Glutamatergic neuron (in vitro differentiated cells): ENCODE results near the gene DOCK9. TPM values are rescaled to one million over a fixed set of nuclear protein-coding genes. Genes with fewer than 3 reads are reported as not detected.
A peak's percentile ranks its signal among the peaks of the same experiment; 100 is the strongest.

Experiments
- DNase-seq: peaks from one replicate; pipeline ENCODE4 v3.0.0; 2022
- H3K27ac Mint-ChIP-seq: one replicate; pipeline ENCODE4 v1.8.0; 2020; ENCODE audit warnings: mild to moderate bottlenecking, mixed read lengths, inconsistent platforms; ENCODE audit not compliant: unreplicated experiment
- H3K27me3 Mint-ChIP-seq: one replicate; pipeline ENCODE4 v1.8.0; 2020; ENCODE audit warnings: mild to moderate bottlenecking, moderate library complexity, mixed read lengths, inconsistent platforms; ENCODE audit not compliant: unreplicated experiment
- H3K36me3 Mint-ChIP-seq: one replicate; pipeline ENCODE4 v1.8.0; 2020; ENCODE audit warnings: mild to moderate bottlenecking, mixed read lengths, inconsistent platforms; ENCODE audit not compliant: unreplicated experiment
- H3K4me1 Mint-ChIP-seq: one replicate; pipeline ENCODE4 v1.8.0; 2020; ENCODE audit warnings: mild to moderate bottlenecking, low read depth, mixed read lengths, inconsistent platforms; ENCODE audit not compliant: unreplicated experiment
- H3K4me3 Mint-ChIP-seq: one replicate; pipeline ENCODE4 v1.8.0; 2020; ENCODE audit warnings: mild to moderate bottlenecking, mixed read lengths, inconsistent platforms; ENCODE audit not compliant: unreplicated experiment
- H3K9me3 Mint-ChIP-seq: one replicate; pipeline ENCODE4 v1.8.0; 2020; ENCODE audit warnings: mild to moderate bottlenecking, moderate library complexity, mixed read lengths, inconsistent platforms; ENCODE audit not compliant: unreplicated experiment
- total RNA-seq: library from RNA; stranded (reverse); fragmentation: NEBNext Ultra II Directional; extraction: Animal tissue kit (Norgen Biotek cat#: 25700); gene quantifications from one replicate; pipeline ENCODE4 v1.2.1, GENCODE V29; 2021; ENCODE audit not compliant: unreplicated experiment
- TF ChIP-seq, protein P1 (sequence below): fragments of 200-600 bp; sonication (generic); IDR thresholded peaks from one replicate; pipeline ENCODE4 v1.5.0; 2021; ENCODE audit not compliant: partially characterized antibody, unreplicated experiment

Gene DOCK9
- total RNA-seq, 1 donor from 2014 or later = 4.5 TPM

DNA sequence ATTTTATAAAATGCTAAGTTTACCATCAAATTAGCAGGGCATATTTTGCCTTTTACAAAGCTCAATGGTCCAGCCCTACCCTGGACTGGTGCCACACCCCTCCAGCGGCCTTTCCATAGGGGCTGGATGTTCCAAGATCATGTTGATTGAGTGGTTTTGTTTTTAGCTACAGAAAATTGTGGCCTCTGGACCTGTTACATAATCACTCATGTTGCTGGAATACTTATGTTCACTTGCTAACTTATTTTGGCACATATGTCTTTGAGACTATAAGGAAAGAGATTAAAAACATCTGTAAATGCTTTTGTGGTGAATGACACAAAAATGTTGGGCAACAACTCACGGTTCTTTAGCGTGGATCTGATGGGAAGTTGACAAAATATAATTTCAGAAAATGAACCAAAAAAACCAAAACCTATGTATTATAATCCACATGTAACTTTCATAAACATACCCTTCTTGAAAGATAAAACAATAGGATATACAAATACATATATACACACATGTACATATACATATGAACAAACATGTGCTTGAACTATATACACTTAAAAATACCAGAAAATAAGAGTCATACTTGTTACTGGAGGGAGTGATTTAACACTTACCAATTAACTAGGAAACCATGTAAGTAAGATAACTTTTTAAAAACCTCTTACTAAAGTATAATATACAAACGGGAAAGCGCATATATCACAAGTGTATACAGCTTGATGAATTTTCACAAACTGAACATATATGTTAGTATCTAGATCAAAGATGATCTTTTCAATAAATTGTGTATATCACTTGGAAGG is 178.8 kb downstream of the DOCK9 start:
- Mint-ChIP-seq H3K9me3 (peaks cover 1% of the 10 kb centered on the region), H3K4me1 (peaks cover 13% of the 10 kb centered on the region), H3K27me3 (no peaks in the 10 kb centered on the region), H3K27ac (no peak overlapping the region), H3K4me3 (no peak overlapping the region), H3K36me3 (peaks cover 4% of the 10 kb centered on the region)
- DNase-seq = no peak
- TF ChIP-seq, protein P1, sequence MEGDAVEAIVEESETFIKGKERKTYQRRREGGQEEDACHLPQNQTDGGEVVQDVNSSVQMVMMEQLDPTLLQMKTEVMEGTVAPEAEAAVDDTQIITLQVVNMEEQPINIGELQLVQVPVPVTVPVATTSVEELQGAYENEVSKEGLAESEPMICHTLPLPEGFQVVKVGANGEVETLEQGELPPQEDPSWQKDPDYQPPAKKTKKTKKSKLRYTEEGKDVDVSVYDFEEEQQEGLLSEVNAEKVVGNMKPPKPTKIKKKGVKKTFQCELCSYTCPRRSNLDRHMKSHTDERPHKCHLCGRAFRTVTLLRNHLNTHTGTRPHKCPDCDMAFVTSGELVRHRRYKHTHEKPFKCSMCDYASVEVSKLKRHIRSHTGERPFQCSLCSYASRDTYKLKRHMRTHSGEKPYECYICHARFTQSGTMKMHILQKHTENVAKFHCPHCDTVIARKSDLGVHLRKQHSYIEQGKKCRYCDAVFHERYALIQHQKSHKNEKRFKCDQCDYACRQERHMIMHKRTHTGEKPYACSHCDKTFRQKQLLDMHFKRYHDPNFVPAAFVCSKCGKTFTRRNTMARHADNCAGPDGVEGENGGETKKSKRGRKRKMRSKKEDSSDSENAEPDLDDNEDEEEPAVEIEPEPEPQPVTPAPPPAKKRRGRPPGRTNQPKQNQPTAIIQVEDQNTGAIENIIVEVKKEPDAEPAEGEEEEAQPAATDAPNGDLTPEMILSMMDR = no peak

DNA sequence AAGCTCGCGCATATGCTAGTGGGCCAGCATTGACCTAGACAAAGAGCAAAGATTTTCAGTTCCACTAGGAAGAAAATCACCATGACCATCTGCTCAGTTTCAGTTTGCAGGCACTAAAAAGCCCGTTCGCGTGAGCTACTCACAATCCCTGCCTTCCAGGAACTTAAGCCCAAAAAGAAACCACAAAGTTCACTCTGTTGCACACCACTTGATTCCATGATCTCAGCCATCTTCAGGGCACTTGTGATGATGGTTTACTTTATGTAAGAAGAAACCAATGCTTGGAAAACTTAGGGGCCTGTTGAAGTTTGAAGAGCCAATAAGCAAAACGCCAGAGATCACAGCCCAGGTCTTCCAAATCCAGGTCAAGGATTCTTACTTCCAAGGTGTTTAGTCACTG is 180.4 kb downstream of the DOCK9 start:
- H3K9me3 Mint-ChIP-seq = peaks cover 1% of the 10 kb centered on the region
- H3K36me3 Mint-ChIP-seq = peaks cover 4% of the 10 kb centered on the region
- no peaks in the 10 kb centered on the region for H3K27me3 Mint-ChIP-seq
- peak overlapping the region; percentile 81 for H3K27ac Mint-ChIP-seq
- peaks cover 13% of the 10 kb centered on the region for H3K4me1 Mint-ChIP-seq
- no peak for DNase-seq
- TF ChIP-seq, protein P1 = no peak
- H3K4me3 Mint-ChIP-seq = no peak overlapping the region

DNA sequence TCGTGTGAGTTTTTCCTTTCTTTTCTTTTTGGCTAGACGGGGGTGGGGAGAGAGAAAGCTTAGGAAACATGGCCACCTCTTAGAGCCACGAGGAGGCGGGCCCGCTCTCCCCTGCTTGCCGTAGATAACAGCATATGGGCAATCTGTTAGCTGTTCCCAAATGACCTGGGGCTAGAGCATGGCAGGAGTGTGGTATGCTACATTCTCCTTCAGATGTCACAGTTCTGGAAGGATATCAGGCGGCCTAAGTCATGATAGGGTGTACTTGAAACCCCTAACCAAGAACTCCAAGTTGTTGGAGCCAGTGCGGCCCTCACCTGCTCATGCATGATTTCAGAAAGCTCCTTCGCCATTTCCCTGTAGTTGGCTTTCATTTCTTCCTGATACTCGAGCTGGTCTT is 181.1 kb downstream of the DOCK9 start:
- DNase-seq = peak; percentile 40
- H3K4me3 Mint-ChIP-seq = no peak overlapping the region
- peaks cover 4% of the 10 kb centered on the region for H3K36me3 Mint-ChIP-seq
- TF ChIP-seq, protein P1 = no peak
- H3K27me3 Mint-ChIP-seq = no peaks in the 10 kb centered on the region
- peaks cover 1% of the 10 kb centered on the region for H3K9me3 Mint-ChIP-seq
- peak overlapping the region; percentile 81 for H3K27ac Mint-ChIP-seq
- peaks cover 13% of the 10 kb centered on the region for H3K4me1 Mint-ChIP-seq

DNA sequence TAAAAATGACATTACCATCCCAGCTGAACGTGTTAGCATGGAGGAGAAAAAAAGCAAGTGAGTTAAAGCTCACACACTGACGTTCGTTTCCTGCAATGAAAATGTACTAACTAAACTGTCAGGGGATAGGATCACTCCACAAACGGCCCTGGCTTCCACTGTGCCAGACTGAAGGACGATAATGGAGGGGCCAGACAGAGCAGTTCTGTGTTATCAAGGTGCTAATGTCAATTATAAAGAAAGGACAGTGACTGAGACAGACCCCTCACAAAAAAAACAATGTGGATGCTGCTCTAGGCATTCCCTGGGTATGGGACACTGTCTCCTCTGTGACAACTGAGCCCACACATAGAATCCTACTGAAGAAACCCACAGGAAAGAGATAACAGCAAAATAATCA is 181.7 kb downstream of the DOCK9 start:
- H3K4me3 Mint-ChIP-seq = no peak overlapping the region
- no peak for DNase-seq
- H3K27ac Mint-ChIP-seq = peak overlapping the region; percentile 67
- H3K36me3 Mint-ChIP-seq = peaks cover 4% of the 10 kb centered on the region
- peaks cover 13% of the 10 kb centered on the region for H3K4me1 Mint-ChIP-seq
- TF ChIP-seq, protein P1 = no peak
- peaks cover 1% of the 10 kb centered on the region for H3K9me3 Mint-ChIP-seq
- H3K27me3 Mint-ChIP-seq = no peaks in the 10 kb centered on the region

DNA sequence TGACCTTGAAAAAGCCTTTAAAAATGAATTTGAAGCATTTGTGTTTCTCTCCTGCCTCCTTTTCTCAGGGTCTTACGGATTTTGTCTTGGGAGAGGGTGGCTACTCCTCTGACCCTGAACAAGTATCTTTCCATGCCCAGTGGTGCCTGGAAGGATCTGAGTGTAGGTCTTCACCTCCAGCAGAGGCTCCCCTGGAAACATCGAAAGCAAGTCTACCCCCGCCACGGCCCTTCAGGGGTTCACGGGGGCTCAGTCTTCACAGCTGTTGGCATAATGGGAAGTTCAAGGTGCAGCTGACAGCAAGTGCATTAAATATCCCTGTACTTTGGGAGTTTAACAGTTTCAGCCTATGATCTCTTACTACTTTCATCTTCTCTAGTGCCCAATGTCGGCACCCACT is 182.6 kb downstream of the DOCK9 start:
- Mint-ChIP-seq H3K27ac (no peak overlapping the region), H3K36me3 (peaks cover 4% of the 10 kb centered on the region), H3K4me3 (no peak overlapping the region), H3K9me3 (peaks cover 1% of the 10 kb centered on the region), H3K4me1 (peaks cover 13% of the 10 kb centered on the region), H3K27me3 (no peaks in the 10 kb centered on the region)
- TF ChIP-seq, protein P1 = no peak
- no peak for DNase-seq
